Measurements from ENCODE around the gene SRPK2.

DNA sequence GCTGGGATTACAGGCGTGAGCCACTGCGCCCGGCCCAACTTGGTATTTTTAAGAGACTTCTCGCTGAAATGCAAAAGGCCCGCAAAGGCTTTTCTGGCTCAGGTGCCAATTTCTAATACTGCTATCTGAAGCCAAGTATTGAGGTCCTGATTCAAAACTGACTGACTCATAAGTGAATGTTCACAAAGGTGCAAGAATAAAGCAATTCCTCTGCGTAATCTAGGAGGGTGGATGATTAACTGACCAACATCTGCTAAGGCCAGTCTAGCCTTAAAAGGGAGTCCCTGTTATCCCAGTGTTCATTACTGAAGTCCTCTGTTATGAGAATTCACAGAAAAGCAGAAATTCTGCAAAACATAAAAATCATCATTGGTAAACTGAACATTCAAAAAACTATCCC is 111.4 kb downstream of the SRPK2 start:
- TF ChIP-seq, protein P1, sequence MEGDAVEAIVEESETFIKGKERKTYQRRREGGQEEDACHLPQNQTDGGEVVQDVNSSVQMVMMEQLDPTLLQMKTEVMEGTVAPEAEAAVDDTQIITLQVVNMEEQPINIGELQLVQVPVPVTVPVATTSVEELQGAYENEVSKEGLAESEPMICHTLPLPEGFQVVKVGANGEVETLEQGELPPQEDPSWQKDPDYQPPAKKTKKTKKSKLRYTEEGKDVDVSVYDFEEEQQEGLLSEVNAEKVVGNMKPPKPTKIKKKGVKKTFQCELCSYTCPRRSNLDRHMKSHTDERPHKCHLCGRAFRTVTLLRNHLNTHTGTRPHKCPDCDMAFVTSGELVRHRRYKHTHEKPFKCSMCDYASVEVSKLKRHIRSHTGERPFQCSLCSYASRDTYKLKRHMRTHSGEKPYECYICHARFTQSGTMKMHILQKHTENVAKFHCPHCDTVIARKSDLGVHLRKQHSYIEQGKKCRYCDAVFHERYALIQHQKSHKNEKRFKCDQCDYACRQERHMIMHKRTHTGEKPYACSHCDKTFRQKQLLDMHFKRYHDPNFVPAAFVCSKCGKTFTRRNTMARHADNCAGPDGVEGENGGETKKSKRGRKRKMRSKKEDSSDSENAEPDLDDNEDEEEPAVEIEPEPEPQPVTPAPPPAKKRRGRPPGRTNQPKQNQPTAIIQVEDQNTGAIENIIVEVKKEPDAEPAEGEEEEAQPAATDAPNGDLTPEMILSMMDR (IDR thresholded peaks at IDR 0.05) = no peak
- TF ChIP-seq POLR2A (IDR thresholded peaks at IDR 0.05) = no peak
